ENCODE measurements around the gene NBEAL2. TPM values are rescaled to one million over a fixed set of nuclear protein-coding genes. Genes with fewer than 3 reads are reported as not detected.

The NBEAL2 gene
- total and polyA plus RNA-seq, 2 of the 4 experiments (the other 2 are of a cell fraction): 2.2 to 12.5 TPM

DNA sequence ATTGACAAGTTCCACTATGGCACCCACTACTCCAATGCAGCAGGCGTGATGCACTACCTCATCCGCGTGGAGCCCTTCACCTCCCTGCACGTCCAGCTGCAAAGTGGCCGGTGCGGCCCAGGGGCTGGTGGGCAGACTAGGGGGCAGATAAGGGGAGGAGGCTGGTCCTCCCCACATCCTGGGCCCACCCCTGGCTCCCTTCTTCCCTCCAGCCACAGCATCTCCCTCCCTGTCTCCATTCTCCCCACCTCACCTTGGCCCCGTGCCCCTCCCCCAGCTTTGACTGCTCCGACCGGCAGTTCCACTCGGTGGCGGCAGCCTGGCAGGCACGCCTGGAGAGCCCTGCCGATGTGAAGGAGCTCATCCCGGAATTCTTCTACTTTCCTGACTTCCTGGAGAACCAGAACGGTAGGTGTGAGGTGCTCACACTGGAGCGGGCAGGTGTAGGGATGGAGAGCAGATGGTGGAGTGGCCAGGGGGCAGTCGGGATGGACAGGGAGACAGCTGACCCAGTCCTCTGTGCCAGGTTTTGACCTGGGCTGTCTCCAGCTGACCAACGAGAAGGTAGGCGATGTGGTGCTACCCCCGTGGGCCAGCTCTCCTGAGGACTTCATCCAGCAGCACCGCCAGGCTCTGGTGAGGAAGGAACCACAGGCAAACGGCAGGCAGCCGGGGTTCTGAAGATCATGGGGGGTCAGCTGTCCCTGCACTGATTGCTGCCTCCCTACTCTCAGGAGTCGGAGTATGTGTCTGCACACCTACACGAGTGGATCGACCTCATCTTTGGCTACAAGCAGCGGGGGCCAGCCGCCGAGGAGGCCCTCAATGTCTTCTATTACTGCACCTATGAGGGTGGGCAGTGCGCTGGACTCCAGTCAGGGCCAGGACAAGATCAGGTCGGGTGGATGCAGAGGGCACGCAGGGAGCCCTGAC, 26.0 kb downstream of the NBEAL2 start:
- BruUV-seq (replicated peaks): no TSS peak
- in situ Hi-C loops (cut with MboI; ENCODE audit: low sequenced_read_pairs): no loop called here
- Histone ChIP-seq H2BK5ac (ENCODE audit: low read depth, low read length, poor library complexity, severe bottlenecking) (no peak overlapping the region), H2BK15ac (ENCODE audit: low read depth, low read length) (no peak overlapping the region), H4K91ac (ENCODE audit: insufficient read depth, low read depth, low read length) (no peak overlapping the region), H3K27me3 (ENCODE audit: control insufficient read depth, insufficient read depth, low read length) (no peaks in the 10 kb centered on the region), H4K8ac (ENCODE audit: low read depth in 2 of 2, low read length in 2 of 2) (no peak overlapping the region), H2BK120ac (ENCODE audit: low read depth, low read length) (no peak overlapping the region), H3K56ac (ENCODE audit: extremely low read depth, insufficient read depth, low read length) (no peak overlapping the region), H3K18ac (ENCODE audit: low read depth, low read length) (no peak overlapping the region), H3K4ac (ENCODE audit: low read depth, low read length) (no peak overlapping the region), H3K9ac (ENCODE audit: low read depth, low read length) (no peak overlapping the region), H2BK20ac (ENCODE audit: low read depth, low read length) (no peak overlapping the region), H2AK5ac (ENCODE audit: low read depth, low read length) (no peak overlapping the region), H3K4me1 (ENCODE audit: control insufficient read depth, insufficient read depth, low read length) (peaks cover 8% of the 10 kb centered on the region), H3K27ac (ENCODE audit: insufficient read depth, low read length) (no peak overlapping the region), H2AK9ac (replicated peaks; ENCODE audit: low read depth, low read length, poor library complexity) (no peak overlapping the region), H3K4me3 (ENCODE audit: insufficient read depth, low read depth, low read length) (no peak overlapping the region), H3K23ac (ENCODE audit: low read depth, low read length) (no peak overlapping the region), H3K14ac (replicated peaks; ENCODE audit: low read depth, low read length) (no peak overlapping the region), H3K79me1 (ENCODE audit: low read depth in 1 of 2, low read length in 2 of 2) (peaks cover 0 to 7% of the 10 kb centered on the region in 2 experiments; a peak in 1 of 4 replicates), H4K20me1 (ENCODE audit: insufficient read depth, low read length) (no peaks in the 10 kb centered on the region; the same call in 1 of the 2 replicates), H3K9me3 (ENCODE audit: control insufficient read depth, insufficient read depth, low read length) (no peaks in the 10 kb centered on the region), H4K5ac (ENCODE audit: low read depth, low read length) (no peak overlapping the region), H3K9me1 (ENCODE audit: insufficient read depth, low read length) (peaks cover 12% of the 10 kb centered on the region), H3K4me2 (ENCODE audit: low read depth, low read length) (no peak overlapping the region), H3K36me3 (ENCODE audit: control insufficient read depth, insufficient read depth, low read length) (peaks cover 6% of the 10 kb centered on the region; the same call in 1 of the 2 replicates), H2AFZ (replicated peaks; ENCODE audit: low read length, poor library complexity) (no peak overlapping the region)
- 81% methylated on average over 23 of the region's 32 CpGs; no CpG with 5 or more reads in 1 of the 2 experiments for WGBS, 2 experiments (ENCODE audit: extremely low coverage in 2 of 2, insufficient read length in 1 of 2)
- TF ChIP-seq BHLHE40 (IDR thresholded peaks at IDR 0.05; ENCODE audit: low read depth, low read length) (no peak), RAD21 (IDR thresholded peaks at IDR 0.05; ENCODE audit: low read length) (no peak), RFX5 (IDR thresholded peaks at IDR 0.05; ENCODE audit: low read depth, low read length) (no peak), CHD1 (IDR thresholded peaks at IDR 0.05; ENCODE audit: low read depth, low read length) (no peak), MAZ (IDR thresholded peaks at IDR 0.05; ENCODE audit: borderline replicate concordance, low read depth, low read length) (no peak), NFE2L2 (IDR thresholded peaks at IDR 0.05; ENCODE audit: low read depth, low read length) (no peak), SMC3 (IDR thresholded peaks at IDR 0.05; ENCODE audit: low read depth, low read length) (no peak), CEBPB (IDR thresholded peaks at IDR 0.05; ENCODE audit: low read depth, low read length) (no peak), POLR2A (IDR thresholded peaks at IDR 0.05; ENCODE audit: low read depth, low read length) (no peak)
- TF ChIP-seq, protein P1, sequence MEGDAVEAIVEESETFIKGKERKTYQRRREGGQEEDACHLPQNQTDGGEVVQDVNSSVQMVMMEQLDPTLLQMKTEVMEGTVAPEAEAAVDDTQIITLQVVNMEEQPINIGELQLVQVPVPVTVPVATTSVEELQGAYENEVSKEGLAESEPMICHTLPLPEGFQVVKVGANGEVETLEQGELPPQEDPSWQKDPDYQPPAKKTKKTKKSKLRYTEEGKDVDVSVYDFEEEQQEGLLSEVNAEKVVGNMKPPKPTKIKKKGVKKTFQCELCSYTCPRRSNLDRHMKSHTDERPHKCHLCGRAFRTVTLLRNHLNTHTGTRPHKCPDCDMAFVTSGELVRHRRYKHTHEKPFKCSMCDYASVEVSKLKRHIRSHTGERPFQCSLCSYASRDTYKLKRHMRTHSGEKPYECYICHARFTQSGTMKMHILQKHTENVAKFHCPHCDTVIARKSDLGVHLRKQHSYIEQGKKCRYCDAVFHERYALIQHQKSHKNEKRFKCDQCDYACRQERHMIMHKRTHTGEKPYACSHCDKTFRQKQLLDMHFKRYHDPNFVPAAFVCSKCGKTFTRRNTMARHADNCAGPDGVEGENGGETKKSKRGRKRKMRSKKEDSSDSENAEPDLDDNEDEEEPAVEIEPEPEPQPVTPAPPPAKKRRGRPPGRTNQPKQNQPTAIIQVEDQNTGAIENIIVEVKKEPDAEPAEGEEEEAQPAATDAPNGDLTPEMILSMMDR (conservative IDR thresholded peaks at IDR 0.05; ENCODE audit: low read depth, low read length): no peak
- TF ChIP-seq, protein P2, sequence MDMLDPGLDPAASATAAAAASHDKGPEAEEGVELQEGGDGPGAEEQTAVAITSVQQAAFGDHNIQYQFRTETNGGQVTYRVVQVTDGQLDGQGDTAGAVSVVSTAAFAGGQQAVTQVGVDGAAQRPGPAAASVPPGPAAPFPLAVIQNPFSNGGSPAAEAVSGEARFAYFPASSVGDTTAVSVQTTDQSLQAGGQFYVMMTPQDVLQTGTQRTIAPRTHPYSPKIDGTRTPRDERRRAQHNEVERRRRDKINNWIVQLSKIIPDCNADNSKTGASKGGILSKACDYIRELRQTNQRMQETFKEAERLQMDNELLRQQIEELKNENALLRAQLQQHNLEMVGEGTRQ (IDR thresholded peaks at IDR 0.05; ENCODE audit: low read depth, low read length): no peak
- TF ChIP-seq, protein P3, sequence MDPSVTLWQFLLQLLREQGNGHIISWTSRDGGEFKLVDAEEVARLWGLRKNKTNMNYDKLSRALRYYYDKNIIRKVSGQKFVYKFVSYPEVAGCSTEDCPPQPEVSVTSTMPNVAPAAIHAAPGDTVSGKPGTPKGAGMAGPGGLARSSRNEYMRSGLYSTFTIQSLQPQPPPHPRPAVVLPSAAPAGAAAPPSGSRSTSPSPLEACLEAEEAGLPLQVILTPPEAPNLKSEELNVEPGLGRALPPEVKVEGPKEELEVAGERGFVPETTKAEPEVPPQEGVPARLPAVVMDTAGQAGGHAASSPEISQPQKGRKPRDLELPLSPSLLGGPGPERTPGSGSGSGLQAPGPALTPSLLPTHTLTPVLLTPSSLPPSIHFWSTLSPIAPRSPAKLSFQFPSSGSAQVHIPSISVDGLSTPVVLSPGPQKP (IDR thresholded peaks at IDR 0.05; ENCODE audit: borderline replicate concordance, low read depth, low read length): no peak
- intact Hi-C loops (cut with micrococcal nuclease): no loop called here
- CTCF ChIA-PET: no interaction called here
- no peak for ATAC-seq (ENCODE audit: low read depth)
- POLR2A ChIA-PET (ENCODE audit: unreplicated experiment): no interaction called here
- no peak for DNase-seq
- dilution Hi-C loops (cut with HindIII; ENCODE audit: low sequenced_read_pairs, unreplicated experiment): no loop called here
